Sigmoid colon (tissue), 3 donors: ENCODE measurements around the gene MAU2.
A peak's percentile ranks its signal among the peaks of the same experiment; 100 is the strongest.

ENCODE experiments used
- CTCF ChIP-seq, 4 experiments: fragments of 450-650 bp in 3 of 4; fragments of 200-600 bp in 1 of 4; IDR thresholded peaks; one replicate each; pipeline ENCODE4 v1.5.1; 2016 to 2019; ENCODE audit warnings: antibody characterized with exemption in 4 of 4, mild to moderate bottlenecking in 3 of 4, moderate library complexity in 2 of 4
- POLR2A ChIP-seq, 2 donors: fragments of 450-650 bp; IDR thresholded peaks; one replicate each; pipeline ENCODE4 v1.6.1; 2016; ENCODE audit warnings: antibody characterized with exemption in 2 of 2, mild to moderate bottlenecking in 2 of 2, moderate library complexity in 2 of 2

GRCh38 chr19:19343016-19343362, 22.4 kb downstream of the MAU2 start:
- TF ChIP-seq CTCF (IDR thresholded peaks at IDR 0.05) (peak in 1 of 4 experiments; percentile 18), POLR2A (IDR thresholded peaks at IDR 0.05) (no peak)
